ENCODE results near the gene C16orf74. TPM values are rescaled to one million over a fixed set of nuclear protein-coding genes. Genes with fewer than 3 reads are reported as not detected.

The C16orf74 gene
- total RNA-seq, 2 donors from 2014 or later: 4.6 to 7.2 TPM

DNA sequence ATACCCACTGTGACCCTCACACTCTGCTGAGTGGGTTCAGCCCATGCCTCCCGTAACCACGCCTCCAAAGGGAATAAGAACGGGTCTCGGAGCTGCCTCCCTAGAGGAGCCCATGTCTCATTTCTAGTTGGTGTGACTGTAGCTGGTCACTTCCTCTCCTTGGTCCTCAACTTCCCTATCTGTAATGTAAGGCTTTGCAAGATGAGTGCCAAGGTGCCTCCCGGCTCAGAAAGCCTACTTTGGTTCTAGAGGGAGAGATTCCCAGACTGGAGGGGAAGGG lies 20.8 kb downstream of the C16orf74 start:
- peaks cover 17% of the 10 kb centered on the region for H3K27me3 Mint-ChIP-seq
- DNase-seq (no peak), ATAC-seq (no peak)
- no peaks in the 10 kb centered on the region for H3K9me3 ChIP-seq (ENCODE audit: control insufficient read depth, low read length, poor library complexity, severe bottlenecking)
- peaks cover 6% of the 10 kb centered on the region for H3K36me3 Mint-ChIP-seq (ENCODE audit: low read depth)
- no peak overlapping the region for H3K27ac Mint-ChIP-seq
- peaks cover 4% of the 10 kb centered on the region for H3K4me1 Mint-ChIP-seq
- H3K4me3 Mint-ChIP-seq: no peak overlapping the region

DNA sequence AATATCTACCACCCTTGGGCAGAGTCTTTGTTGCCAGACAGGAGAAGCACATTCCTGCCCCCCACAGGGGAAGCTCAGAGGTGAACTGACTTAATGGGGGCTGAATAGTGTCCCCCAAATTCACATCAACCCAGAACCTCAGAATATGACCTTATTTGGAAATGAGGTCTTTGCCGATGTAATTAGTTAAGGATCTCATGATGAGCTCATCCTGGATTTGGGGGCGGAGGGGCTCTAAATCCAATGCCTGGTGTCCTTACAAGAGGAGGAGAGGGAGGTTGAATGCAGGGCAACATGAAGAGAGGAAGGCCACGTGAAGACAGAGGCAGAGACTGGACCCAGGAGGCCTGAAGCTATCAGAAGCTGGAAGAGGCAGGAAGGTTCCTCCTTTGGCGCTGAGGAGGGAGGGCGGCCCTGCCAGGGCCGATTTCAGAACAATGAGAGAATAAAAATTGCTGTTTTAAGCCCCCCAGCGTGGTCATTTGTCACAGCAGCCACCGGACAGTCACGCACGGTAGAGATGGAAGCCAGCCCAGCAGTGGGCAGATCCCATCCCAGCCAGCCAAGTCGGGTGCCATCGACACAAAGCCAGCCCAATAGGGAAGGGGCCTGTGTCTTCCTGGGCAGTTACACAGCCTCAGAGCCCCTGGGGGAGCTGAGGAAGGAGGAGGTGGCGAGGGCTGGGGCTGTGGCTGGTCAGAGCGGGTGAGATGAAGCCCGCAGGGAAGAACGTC lies 21.3 kb downstream of the C16orf74 start:
- H3K9me3 ChIP-seq (ENCODE audit: control insufficient read depth, low read length, poor library complexity, severe bottlenecking): no peaks in the 10 kb centered on the region
- H3K27me3 Mint-ChIP-seq: peaks cover 18% of the 10 kb centered on the region
- H3K27ac Mint-ChIP-seq: no peak overlapping the region
- ATAC-seq (no peak), DNase-seq (no peak)
- H3K4me1 Mint-ChIP-seq: peaks cover 4% of the 10 kb centered on the region
- peaks cover 6% of the 10 kb centered on the region for H3K36me3 Mint-ChIP-seq (ENCODE audit: low read depth)
- no peak overlapping the region for H3K4me3 Mint-ChIP-seq

DNA sequence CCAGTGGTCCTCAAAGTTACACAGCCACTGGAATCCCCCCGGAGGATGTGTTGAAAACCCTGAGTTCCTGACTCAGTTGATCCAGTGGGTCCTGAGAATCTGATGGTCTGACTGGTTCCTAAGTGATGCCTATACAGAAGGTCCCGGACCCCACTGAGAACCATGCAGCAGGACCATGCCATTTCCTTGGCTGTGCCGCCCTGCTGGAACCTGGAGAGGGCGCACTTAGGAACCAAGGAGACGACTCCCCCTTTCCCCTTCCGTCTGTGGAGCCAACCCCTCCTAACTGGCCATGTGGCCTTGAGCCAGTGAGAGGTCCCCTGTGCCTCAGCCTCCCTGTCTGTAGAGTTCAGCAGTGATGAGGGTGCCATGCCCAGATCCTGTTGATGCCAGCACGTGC lies 22.0 kb downstream of the C16orf74 start:
- no peak for DNase-seq
- Mint-ChIP-seq H3K4me3 (no peak overlapping the region), H3K36me3 (ENCODE audit: low read depth) (peaks cover 6% of the 10 kb centered on the region), H3K4me1 (peaks cover 2% of the 10 kb centered on the region), H3K27me3 (peaks cover 23% of the 10 kb centered on the region), H3K27ac (no peak overlapping the region)
- H3K9me3 ChIP-seq (ENCODE audit: control insufficient read depth, low read length, poor library complexity, severe bottlenecking): no peaks in the 10 kb centered on the region
- ATAC-seq: no peak

DNA sequence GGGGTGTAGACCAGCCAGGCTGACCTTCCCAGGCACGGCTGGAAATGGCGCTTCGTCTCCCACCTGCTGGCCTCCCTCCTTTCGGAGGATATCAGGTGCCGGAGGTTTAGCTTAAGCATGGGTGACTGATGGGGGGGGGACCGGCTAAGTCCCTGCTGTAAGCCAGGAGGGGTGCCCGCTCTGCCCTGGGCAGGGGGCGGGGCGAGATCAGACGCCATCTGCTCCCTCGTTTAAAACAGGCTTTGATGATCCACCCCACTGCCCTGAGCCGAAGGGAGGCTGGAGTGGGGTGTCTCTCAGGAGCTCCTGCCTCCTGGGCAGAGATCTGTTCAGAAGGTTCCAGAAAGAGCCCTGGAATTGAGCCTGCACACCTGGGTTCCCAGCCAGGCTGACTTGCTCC lies 26.0 kb downstream of the C16orf74 start:
- H3K4me3 Mint-ChIP-seq: no peak overlapping the region
- no peaks in the 10 kb centered on the region for H3K9me3 ChIP-seq (ENCODE audit: control insufficient read depth, low read length, poor library complexity, severe bottlenecking)
- H3K36me3 Mint-ChIP-seq (ENCODE audit: low read depth): peaks cover 4% of the 10 kb centered on the region
- no peak overlapping the region for H3K27ac Mint-ChIP-seq
- DNase-seq: no peak
- H3K4me1 Mint-ChIP-seq: peaks cover 5% of the 10 kb centered on the region
- no peak for ATAC-seq
- peaks cover 23% of the 10 kb centered on the region for H3K27me3 Mint-ChIP-seq

DNA sequence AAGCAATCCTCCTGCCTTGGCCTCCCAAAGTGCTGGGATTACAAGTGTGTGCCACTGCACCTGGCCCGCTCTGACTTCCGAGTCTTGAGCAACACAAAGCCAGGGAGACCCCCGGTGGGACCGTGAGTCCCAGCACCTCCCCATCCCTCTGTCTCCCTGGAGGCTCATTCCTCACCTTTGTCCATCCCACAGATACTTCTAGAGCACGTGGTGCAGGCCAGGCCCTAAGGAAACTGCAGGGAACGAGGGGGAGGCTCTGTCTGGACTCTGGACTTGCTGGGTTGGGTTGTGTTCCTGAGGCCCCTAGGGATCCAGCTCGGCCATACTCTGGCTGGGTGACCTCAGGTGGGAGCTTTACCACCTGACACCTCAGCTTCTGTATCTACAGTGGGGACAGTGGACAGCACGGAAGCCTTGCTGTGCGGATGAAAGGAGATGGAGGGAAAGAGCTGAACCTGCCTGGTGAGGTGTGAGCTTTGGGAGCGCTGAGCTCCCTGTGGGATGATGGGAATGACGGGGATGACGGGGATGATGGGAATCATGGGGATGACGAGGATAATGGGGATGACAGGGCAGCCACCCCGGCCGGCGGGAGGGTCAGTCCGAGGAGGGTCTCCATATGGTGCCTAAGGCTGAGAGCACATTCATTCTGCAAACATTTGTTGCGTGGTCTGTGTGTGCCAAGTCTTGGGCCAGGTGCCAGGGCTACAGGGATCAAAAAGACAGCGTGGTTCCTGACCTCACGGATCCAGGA lies 26.6 kb downstream of the C16orf74 start:
- no peak for DNase-seq

DNA sequence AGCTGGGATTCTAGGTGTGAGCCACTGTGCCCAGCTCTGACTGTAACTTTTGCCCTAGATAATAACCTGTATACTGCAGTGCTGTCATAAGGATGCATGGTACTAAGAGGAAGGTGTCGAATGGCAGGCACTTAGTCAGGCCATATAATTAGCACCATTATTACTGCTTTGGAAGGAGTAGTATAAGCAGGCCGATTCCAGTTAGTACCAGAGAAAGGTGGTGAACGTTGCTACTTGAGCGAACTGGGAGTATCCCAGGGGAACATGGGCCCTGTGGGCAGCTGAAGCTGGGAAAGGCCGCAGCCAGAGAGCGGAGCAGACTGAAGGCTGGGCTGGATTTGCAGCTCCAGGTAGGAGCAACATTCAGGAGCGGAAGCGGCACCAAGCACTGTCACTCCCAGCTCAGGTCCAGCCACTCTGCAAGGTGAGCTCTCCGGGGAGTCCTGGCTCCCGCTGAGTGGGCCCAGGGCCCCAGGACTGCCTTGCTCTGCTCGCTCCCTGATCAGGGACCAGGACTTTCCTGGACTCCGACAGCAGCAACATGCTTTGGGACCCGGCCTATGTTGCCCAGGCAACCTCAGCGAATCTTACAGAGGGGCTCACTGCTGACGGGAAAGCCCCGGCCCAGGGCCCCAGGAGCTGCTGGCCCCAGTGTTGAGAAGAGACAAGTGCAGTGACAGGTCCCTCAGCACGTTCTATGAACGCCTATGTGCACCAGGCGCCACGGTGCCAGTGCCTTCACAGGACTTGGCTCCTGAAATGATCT lies 28.6 kb downstream of the C16orf74 start:
- Mint-ChIP-seq H3K27me3 (peaks cover 33% of the 10 kb centered on the region), H3K27ac (no peak overlapping the region), H3K36me3 (ENCODE audit: low read depth) (peaks cover 4% of the 10 kb centered on the region), H3K4me1 (peaks cover 3% of the 10 kb centered on the region), H3K4me3 (no peak overlapping the region)
- DNase-seq: no peak
- H3K9me3 ChIP-seq (ENCODE audit: control insufficient read depth, low read length, poor library complexity, severe bottlenecking): no peaks in the 10 kb centered on the region
- no peak for ATAC-seq

More for the DNA sequence above, 26.6 kb downstream of the C16orf74 start:
- H3K27ac Mint-ChIP-seq: no peak overlapping the region
- peaks cover 4% of the 10 kb centered on the region for H3K36me3 Mint-ChIP-seq (ENCODE audit: low read depth)
- no peaks in the 10 kb centered on the region for H3K9me3 ChIP-seq (ENCODE audit: control insufficient read depth, low read length, poor library complexity, severe bottlenecking)
- no peak overlapping the region for H3K4me3 Mint-ChIP-seq
- ATAC-seq: no peak
- peaks cover 25% of the 10 kb centered on the region for H3K27me3 Mint-ChIP-seq
- peaks cover 3% of the 10 kb centered on the region for H3K4me1 Mint-ChIP-seq

DNA sequence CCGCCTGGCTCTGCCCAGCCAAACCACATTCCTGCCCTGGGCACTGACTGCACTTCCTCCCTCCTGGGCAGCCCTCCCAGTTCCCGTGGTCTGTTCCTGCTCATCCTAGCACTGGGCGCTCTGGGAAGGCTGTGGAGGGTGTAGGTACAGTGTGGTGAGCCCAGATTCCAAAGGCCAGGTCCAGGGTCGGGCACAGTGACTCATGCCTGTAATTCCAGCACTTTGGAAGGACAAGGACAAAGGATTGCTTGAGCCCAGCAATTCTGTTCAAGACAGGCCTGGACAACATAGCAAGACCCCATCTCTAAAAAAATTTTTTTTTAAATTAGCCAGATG lies 30.6 kb downstream of the C16orf74 start:
- Mint-ChIP-seq H3K4me1 (peaks cover 7% of the 10 kb centered on the region), H3K4me3 (no peak overlapping the region), H3K36me3 (ENCODE audit: low read depth) (no peaks in the 10 kb centered on the region), H3K27ac (no peak overlapping the region), H3K27me3 (peaks cover 18% of the 10 kb centered on the region)
- ATAC-seq (no peak), DNase-seq (no peak)
- no peaks in the 10 kb centered on the region for H3K9me3 ChIP-seq (ENCODE audit: control insufficient read depth, low read length, poor library complexity, severe bottlenecking)

DNA sequence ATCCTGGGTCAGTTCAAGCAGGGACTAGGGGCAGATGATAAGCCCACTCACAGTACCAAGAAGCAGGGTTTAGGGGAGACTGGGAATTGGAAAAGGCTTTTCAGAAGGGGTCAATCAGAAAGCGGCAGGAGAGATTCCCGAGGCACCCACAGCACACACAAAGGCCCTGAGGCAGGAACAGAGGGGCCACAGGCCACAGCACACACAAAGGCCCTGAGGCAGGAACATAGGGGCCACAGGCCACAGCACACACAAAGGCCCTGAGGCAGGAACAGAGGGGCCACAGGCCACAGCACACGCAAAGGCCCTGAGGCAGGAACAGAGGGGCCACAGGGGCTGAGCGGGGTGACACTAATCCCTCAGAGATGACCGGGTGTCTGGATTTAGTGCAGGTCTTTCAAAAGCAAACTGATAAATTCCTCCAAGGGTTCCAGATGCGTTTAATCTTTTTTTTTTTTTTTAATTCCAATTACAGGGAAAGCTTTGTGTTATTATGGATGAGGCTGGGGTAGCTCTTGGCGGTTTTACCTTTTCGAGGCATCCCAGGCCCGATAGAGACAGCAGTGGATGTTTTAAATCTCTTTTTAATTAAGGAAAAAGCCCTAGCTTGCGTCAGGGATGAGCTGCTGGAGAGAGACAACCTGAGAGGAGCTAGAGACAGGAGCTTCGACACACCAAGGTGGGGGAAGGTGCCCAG lies 31.1 kb downstream of the C16orf74 start:
- Mint-ChIP-seq H3K36me3 (ENCODE audit: low read depth) (no peaks in the 10 kb centered on the region), H3K4me1 (peaks cover 7% of the 10 kb centered on the region), H3K27ac (no peak overlapping the region), H3K4me3 (no peak overlapping the region), H3K27me3 (peaks cover 18% of the 10 kb centered on the region)
- ATAC-seq (no peak), DNase-seq (no peak)
- H3K9me3 ChIP-seq (ENCODE audit: control insufficient read depth, low read length, poor library complexity, severe bottlenecking): no peaks in the 10 kb centered on the region

DNA sequence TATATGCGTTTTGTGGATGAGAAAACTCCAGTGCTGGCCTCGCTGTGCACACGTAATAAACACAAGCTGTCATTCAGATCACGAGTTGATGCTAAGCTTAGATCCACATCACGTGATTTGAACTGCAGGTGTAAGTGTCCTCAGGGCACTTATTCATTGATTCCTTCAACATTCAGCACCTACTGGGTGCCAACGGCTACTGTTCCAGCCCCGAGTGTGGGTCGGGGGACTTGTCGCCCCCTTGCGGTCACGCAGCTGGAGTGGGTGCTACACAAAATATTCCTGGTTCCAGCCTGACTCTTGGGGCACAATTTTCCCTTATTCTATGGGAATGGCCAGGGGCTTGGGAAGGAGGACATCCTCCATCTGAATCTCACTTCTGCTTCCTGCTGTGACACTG lies 32.2 kb downstream of the C16orf74 start:
- Mint-ChIP-seq H3K4me3 (no peak overlapping the region), H3K36me3 (ENCODE audit: low read depth) (no peaks in the 10 kb centered on the region), H3K27ac (no peak overlapping the region), H3K27me3 (peaks cover 12% of the 10 kb centered on the region), H3K4me1 (peaks cover 7% of the 10 kb centered on the region)
- H3K9me3 ChIP-seq (ENCODE audit: control insufficient read depth, low read length, poor library complexity, severe bottlenecking): no peaks in the 10 kb centered on the region
- ATAC-seq: no peak
- DNase-seq: no peak

DNA sequence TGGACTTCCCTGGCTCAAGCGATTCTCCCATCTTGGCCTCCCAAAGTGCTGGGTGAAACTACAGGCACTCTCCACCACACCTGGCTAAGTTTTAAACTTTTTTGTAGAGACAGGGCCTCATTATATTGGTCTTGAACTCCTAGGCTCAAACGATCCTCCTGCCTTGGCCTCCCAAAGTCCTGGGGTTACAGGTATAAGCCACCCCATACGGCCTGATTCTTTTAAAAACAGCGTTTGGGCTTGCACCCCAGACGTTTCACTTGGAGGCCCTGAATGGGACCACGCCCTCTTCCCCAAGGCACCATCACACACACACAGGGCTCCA lies 32.8 kb downstream of the C16orf74 start:
- Mint-ChIP-seq H3K36me3 (ENCODE audit: low read depth) (no peaks in the 10 kb centered on the region), H3K4me3 (no peak overlapping the region), H3K27ac (peak overlapping the region; percentile 39), H3K27me3 (peaks cover 12% of the 10 kb centered on the region), H3K4me1 (peaks cover 7% of the 10 kb centered on the region)
- DNase-seq (no peak), ATAC-seq (no peak)
- no peaks in the 10 kb centered on the region for H3K9me3 ChIP-seq (ENCODE audit: control insufficient read depth, low read length, poor library complexity, severe bottlenecking)

DNA sequence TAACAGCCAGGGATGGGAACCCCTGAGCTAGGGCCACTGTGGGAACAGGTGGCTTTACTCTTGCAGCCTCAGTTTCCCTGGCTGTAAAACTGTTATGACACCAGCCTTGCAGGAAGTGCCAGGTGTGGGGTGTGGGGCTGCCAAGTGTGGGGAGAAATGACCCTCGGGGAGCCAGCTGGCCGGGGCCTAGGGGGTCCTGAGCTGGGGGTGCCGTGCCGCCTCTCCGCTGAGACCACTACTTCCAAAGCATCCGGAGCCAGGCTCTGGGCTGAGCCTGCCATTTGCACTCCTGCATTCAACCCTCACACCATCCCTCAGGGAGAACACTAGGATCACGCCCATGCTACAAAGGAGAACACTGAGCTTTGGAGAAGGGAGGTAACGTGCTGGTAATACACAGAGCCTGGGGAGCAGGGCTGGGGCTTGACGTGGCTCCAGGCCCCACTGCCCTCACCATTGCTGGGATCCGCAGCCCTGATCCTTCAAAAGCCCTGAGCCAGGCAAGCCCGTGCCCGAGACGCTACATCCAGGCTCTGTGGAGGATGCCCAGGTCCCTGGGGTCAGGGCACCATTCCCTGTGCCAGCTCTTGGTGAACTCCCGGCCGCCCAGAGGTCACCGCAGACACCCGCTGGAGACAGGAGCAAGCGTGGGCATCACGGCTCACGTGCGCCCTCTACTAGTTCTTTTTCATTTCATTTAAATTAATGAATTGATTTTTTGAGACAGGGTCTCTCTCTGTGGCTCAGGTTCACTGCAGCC lies 33.3 kb downstream of the C16orf74 start:
- Mint-ChIP-seq H3K4me1 (peaks cover 7% of the 10 kb centered on the region), H3K4me3 (no peak overlapping the region), H3K27me3 (peaks cover 16% of the 10 kb centered on the region), H3K36me3 (ENCODE audit: low read depth) (no peaks in the 10 kb centered on the region), H3K27ac (peak overlapping the region; percentile 39)
- no peaks in the 10 kb centered on the region for H3K9me3 ChIP-seq (ENCODE audit: control insufficient read depth, low read length, poor library complexity, severe bottlenecking)
- DNase-seq: peak; percentile 19 to 33 (median 25)
- ATAC-seq: peak; percentile 49

DNA sequence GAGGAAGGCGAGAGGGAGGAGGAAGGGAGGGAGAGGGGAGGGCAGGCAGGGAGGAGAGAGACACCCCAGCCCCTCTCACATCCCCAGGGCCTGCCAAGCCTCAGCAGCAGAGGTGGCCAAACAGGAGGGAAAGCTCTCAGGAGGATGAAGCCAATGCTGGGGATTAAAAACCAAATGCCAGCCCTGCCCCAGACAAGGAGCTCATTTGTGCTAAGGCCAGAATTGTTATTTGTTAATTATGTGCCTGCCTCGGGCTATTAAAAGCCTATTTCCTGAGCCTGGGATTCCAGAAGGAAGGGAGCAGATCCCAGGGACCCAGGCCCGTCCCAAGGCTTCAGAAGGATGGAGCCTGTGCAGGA lies 34.2 kb downstream of the C16orf74 start:
- DNase-seq: no peak
- Mint-ChIP-seq H3K27ac (no peak overlapping the region), H3K36me3 (ENCODE audit: low read depth) (no peaks in the 10 kb centered on the region), H3K4me1 (peaks cover 7% of the 10 kb centered on the region), H3K4me3 (no peak overlapping the region), H3K27me3 (peaks cover 17% of the 10 kb centered on the region)
- no peaks in the 10 kb centered on the region for H3K9me3 ChIP-seq (ENCODE audit: control insufficient read depth, low read length, poor library complexity, severe bottlenecking)
- no peak for ATAC-seq

Measured in T-helper 17 cell (primary cell).